AG08395 (cell line): ENCODE measurements around the gene PLIN5.

Experiments used
- DNase-seq: peaks from one replicate; pipeline ENCODE4 v3.0.0; 2012; ENCODE audit warnings: mixed read lengths, low spot score

The PLIN5 gene, protein sequence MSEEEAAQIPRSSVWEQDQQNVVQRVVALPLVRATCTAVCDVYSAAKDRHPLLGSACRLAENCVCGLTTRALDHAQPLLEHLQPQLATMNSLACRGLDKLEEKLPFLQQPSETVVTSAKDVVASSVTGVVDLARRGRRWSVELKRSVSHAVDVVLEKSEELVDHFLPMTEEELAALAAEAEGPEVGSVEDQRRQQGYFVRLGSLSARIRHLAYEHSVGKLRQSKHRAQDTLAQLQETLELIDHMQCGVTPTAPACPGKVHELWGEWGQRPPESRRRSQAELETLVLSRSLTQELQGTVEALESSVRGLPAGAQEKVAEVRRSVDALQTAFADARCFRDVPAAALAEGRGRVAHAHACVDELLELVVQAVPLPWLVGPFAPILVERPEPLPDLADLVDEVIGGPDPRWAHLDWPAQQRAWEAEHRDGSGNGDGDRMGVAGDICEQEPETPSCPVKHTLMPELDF

GRCh38 chr19:4534836-4535658 is at the start of gene PLIN5:
Gene PLIN5 (minus strand): TSS chr19:4535224. CDS start chr19:4534074, 1,150 bp downstream.
- peak; percentile 66 for DNase-seq

GRCh38 chr19:4583961-4584669 is 49.1 kb upstream of the PLIN5 start:
- DNase-seq, result peak; percentile 44

GRCh38 chr19:4582980-4583842 is 48.2 kb upstream of the PLIN5 start:
- DNase-seq, result no peak

DNA sequence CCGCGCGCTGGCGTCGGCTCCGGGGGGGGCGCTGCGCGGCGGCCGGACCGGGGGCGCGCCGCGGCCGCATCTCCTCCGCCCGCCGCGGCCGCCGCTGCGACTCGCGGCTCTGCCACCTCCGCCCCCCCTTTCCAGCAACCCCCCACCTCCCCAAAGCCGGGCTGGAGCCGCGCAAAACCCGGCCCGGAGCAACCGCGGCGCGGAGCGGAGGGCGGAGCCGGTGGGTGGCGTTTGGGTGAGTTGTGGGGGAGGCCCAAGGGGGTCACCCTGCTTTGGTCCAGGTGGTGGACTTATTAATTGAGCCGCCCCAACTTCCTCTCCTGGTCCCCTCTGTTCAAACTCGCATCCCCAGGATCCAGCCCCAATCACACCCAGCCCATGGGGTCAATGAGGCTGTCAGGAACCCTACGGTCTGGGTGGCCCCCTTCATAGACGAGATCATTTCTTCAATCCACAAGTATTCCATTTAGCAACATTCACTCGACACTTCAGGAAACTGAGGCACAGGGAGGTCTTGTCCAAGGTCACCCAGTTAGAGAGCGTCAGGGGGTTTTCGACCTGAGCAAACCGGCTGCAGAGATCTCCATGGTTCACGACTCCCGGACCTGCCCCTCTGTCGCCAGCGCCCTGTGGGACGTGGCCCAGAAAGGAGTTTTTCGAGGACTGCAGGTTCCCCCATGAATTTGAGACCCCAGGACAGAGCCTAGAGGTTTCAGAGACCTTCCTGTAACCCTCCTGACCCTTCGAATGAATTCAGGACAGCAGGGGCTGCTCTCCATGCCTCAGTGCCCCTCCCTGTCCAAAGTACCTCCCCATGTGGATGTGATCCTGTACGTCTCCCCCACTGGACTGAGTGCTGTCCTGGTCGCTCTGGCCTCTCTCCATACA is 46.9 kb upstream of the PLIN5 start:
- no peak for DNase-seq

DNA sequence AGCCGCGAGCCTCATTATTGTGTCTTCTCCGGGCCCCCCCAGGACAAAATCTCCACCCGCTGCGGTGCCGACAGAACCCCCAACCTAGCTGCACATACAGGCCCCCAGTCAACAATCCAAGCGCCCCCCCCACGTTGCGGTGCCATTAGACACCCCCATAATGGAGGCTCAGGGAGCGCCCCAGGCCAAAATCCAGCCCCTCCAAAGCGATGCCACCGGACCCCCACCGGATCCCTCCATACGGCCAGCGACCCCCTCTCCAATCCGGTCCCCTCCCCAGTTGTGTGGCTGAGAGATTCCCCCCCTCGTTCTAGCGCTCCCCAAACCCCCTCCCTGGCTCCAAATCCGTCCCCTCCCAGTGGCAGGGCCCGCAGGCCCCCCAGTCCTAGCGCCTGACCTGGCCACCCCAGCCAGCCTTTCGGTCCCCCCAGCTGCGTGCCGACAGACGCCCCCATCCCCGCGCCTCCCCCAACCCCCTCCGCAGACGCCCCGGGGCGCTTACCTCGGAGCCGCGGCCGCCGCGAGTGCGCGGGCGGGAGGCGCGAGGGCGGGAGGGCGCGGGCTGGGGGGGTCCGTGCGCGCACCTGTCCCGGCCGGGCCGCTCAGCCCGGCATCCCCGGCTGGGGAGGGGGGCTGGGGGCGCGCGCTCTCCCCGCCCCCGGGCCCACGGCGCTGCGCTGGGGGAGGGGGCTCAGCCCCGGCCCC is 46.1 kb upstream of the PLIN5 start:
- DNase-seq, result no peak

GRCh38 chr19:4580021-4580901 is 45.2 kb upstream of the PLIN5 start:
- no peak for DNase-seq

DNA sequence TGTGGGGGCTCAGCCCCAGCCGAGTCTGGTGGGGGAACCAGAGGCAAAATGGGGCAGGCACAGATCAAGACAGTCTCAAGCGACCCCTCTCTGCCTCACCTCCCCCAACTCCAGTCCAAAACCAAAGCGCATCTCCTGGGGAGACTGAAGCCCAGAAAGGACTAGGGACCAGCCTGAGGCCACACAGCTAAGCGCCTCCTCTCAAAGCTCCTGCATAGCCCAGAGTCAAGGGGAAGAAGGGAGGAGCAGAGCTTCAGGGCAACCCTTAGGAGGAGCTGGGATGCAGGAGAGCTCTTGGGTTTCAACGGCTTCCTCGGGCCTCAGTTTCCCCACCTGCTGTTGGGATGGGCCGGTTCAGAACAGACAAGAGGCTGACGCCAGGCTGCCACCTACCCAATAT is 44.4 kb upstream of the PLIN5 start:
- no peak for DNase-seq

- DNase-seq, result no peak
Observed at GRCh38 chr19:4578552-4579248, 43.7 kb upstream of the PLIN5 start.

DNA sequence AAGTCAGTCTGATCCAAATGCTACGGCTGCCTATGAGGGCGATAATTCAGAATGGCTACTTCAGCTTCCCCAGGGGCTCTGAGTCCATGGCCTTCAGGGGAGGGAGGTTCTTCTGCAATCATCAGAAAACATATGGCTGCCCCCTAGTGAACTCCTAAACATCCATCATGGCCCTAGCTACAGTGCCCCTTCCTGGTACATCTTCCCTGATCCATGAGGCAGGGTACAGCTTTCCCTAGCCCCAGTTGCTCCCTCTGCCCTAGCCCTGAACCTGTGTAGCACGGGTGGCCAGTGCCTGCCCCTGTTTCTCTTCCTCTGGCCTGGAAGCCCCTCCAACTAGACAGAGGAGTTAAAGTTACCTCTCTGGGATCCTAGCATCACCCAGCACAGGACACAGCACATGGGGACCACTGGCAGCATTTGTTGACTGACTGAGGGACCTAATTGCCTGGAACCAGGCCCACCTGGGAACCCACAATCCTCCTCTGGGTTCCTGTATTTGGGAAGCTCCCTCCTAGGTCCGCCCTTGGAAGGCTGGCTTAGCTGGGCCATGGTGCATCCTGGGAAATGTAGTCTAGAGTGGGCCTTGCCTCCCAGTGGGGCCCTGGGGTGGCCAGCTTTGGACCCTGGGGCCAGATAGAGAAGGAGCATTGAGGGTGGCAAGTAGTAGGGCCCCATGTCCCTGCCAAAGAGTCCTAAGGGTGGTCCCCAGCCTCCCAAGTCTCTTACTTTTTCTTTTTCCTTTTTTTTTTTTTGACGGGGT is 42.2 kb upstream of the PLIN5 start:
- no peak for DNase-seq

DNA sequence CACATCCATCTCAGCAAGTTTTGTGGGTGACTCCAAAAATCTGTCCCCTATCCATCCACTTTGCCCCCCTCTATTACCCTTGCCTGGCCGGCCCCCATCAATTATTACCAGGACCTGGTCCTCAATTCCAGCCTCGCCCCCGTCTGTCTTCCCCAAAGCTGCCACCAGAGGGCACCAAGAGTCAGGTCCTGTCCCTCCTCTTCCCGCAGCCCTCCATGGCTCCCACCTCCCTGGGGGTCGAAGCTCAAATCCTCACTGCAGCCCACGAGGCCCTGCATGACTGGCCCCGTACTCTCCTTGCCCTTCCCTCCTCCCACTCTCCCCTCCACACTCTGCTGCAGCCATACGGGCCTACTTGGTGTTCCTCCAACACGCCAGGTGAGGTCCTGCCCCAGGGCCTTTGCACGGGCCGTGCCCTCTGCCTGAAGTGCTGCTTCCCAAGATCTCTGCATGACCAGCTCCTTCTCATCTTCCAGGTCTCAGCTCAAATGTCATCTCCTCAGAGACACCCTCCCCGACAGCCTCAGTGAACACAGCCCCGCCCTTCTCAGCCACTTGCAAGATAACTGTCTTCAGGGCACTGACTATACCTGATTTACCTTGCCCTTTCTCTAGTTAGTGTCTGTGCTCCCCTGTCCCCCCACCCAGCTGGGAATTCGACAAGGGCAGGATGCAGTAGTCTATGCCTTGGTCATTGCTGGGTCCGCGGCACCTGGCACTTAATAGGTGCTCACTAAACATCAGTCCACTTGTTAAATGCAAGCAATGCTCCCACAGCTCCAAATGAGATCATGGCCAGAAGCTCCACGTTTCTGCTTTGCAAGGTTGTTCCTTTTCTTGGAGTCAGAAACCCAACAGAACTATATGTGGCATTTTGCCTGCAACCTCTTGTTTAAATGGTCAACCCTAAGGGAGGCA is 41.3 kb upstream of the PLIN5 start:
- peak; percentile 62 for DNase-seq

DNA sequence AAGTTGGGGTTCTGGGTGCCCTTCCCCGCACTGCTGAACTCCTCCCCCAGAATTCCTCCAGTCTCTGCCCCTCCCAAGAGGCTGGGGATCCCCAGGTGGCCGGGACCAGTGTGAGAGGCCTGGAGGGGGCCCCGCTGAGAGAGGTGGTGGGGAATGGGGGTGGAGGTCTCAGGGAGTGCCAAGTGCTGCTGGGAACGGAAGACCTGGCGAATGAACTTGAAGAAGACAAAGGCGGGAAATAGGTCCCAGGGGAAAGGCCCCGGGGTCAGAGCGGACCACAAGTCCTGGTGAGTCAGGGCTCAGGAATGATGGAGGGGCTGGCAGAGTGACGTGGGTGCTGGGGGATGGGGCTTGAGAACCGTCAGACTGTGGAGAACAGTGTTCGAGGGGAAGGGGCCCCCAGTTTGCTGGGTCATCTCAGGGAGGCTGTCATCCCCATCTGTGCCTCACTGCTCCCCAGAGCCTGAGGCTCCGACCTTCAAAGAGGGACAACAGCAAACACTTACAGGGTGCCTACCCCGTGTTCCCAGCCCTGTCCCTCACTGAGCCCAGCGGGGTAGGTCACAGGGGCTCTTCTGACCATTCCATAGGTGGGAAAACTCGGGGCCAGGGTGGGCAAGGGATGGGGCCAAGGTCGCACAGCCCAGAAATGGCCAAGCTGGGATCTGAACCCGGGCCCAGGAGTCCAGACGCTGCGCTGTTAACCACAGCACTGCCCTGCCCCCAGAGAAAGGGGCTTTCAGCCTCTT is 40.4 kb upstream of the PLIN5 start:
- DNase-seq, result peak; percentile 96

DNA sequence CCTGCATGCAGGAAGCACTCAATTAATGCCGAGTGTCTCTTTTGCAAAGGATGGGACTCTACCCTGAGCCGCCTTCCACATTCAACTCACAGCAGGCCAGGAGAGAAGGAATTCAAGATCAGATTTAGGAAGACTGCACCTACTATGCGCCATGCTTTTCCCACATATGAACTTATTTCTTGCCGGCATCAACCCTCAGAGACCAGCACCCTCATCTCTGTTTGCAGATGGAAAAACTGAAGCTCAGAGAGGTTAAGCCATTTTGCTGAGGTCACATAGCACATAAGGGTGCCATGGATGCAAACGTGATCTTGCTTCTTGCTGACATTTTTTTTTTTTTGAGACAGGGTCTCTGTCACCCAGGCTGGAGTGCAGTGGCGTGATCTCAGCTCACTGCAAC is 38.7 kb upstream of the PLIN5 start:
- no peak for DNase-seq

DNA sequence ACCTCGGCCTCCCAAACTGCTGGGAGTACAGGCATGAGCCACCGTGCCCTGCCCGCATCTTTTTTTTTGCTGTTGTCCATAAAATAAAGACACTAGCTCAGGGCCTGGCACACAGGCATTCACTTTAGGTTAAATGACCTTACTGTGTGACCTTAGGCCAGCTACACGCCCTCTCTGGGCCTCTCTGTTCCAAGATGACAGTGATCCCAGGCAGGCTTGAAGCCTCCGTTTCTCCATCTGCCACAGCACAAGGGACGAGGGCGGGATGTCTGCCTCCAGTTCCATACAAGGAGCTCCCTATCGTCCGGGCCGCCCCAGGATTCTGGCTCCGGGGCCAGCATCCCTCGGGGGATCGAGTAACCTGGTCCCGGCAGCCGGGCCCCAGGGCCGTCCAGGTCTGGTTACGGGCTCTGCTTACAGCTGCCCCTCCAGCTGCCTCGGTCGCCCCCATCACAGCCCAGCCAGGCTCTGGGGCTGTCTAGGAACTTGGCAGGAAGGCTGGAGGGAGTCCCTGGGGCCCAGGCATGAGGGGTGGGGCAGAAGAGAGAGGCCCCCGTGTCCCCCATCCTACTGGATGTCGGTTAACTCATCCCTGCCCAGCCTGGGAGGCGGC is 36.4 kb upstream of the PLIN5 start:
- no peak for DNase-seq

DNA sequence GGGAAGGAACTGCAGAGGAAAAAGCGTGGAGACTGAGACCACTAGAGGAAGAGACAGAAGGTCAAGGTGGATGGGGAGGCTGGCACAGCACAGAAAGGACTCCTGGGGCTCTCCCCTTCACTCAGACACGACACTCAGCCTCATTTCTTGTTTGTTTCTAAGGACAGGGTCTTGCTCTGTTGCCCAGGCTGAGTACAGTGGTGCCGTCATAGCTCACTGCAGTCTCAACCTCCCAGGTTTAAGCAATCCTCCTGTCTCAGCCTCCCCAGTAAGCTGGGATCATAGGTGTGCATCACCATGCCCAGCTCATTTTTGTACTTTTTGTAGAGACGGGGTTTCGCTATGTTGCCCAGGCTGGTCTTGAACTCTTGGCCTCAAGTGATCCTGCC is 35.9 kb upstream of the PLIN5 start:
- no peak for DNase-seq

DNA sequence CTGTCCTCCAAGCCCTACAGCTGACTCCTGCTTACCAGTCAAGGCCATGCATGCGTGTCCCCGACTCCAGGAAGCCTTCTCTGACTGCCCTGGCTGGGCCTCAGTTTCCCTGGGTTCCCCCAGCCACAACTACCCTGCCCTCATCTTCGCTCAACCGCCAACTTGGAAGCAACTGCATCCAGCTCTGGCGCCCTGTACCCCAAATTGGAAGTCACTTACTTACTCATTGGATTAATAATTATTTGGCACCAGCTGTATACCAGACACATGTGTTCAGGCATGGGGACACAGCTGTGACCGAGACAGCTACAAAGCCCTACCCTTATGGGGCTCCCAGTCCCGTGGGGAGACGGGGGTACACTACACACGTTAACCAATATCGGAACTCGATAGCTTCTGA is 35.4 kb upstream of the PLIN5 start:
- no peak for DNase-seq
